Thymus (tissue), 11 donors: ENCODE results near the gene RAB31. TPM values are rescaled to one million over a fixed set of nuclear protein-coding genes. Genes with fewer than 3 reads are reported as not detected.

Experiments
- DNase-seq, 9 donors: peaks; one replicate each; pipeline ENCODE4 v3.0.0-alpha.2; 2013; ENCODE audit warnings: low spot score in 9 of 9, low read depth in 6 of 9, missing footprints in 1 of 9
- H3K27ac ChIP-seq, 2 donors: one replicate each; pipeline ENCODE4 v1.5.1; 2013; ENCODE audit warnings: control low read depth in 1 of 2, low read depth in 1 of 2, low read length in 1 of 2, mild to moderate bottlenecking in 1 of 2, moderate library complexity in 1 of 2
- H3K27me3 ChIP-seq, 2 donors: one replicate each; pipeline ENCODE4 v1.5.1; 2013; ENCODE audit warnings: low read length in 1 of 2; ENCODE audit not compliant: control insufficient read depth in 2 of 2, insufficient read depth in 1 of 2
- H3K36me3 ChIP-seq, 2 donors: one replicate each; pipeline ENCODE4 v1.5.1; 2013; ENCODE audit warnings: low read length in 1 of 2, mild to moderate bottlenecking in 1 of 2, moderate library complexity in 1 of 2; ENCODE audit not compliant: control insufficient read depth in 2 of 2, insufficient read depth in 2 of 2
- H3K4me1 ChIP-seq, 2 donors: one replicate each; pipeline ENCODE4 v1.5.1; 2013; ENCODE audit warnings: low read length in 2 of 2; ENCODE audit not compliant: control insufficient read depth in 2 of 2, insufficient read depth in 2 of 2
- H3K4me3 ChIP-seq, 2 donors: one replicate each; pipeline ENCODE4 v1.5.1; 2013; ENCODE audit warnings: low read length in 2 of 2, control low read depth in 1 of 2, mild to moderate bottlenecking in 1 of 2
- H3K9me3 ChIP-seq, 2 donors: one replicate each; pipeline ENCODE4 v1.5.1; 2013; ENCODE audit warnings: low read length in 1 of 2, mild to moderate bottlenecking in 1 of 2; ENCODE audit not compliant: control insufficient read depth in 2 of 2, insufficient read depth in 1 of 2
- WGBS: extraction: QIAGEN DNeasy Blood & Tissue Kit; methylation state at CpG from one replicate; pipeline ENCODE4 v1.1.7; 2013; 5-methylcytosine and 5-hydroxymethylcytosine counted together
- polyA plus RNA-seq: library from polyadenylated mRNA; stranded (reverse); fragments of 200-250 nt; gene quantifications from one replicate; pipeline ENCODE4 v1.2.3, GENCODE V29; 2013
- total RNA-seq: library from RNA; stranded (reverse); fragments of 120-200 nt; gene quantifications from one replicate; pipeline ENCODE4 v1.2.4, GENCODE V29; 2013
- donor health status: healthy.

Gene RAB31
- total and polyA plus RNA-seq, 2 donors = 10.1 to 17.8 TPM

GRCh38 chr18:9867071-9867594 is 159.0 kb downstream of the RAB31 start:
- no peaks in the 10 kb centered on the region for H3K27me3 ChIP-seq
- no peaks in the 10 kb centered on the region for H3K36me3 ChIP-seq
- WGBS = 98% methylated on average over 4 of the region's 4 CpGs
- no peak for DNase-seq
- no peak overlapping the region for H3K27ac ChIP-seq
- H3K4me1 ChIP-seq = peaks cover 0 to 15% of the 10 kb centered on the region in 2 donors
- peaks cover 0 to 17% of the 10 kb centered on the region in 2 donors for H3K9me3 ChIP-seq
- no peak overlapping the region for H3K4me3 ChIP-seq

- DNase-seq = no peak
- 75% methylated on average over 6 of the region's 6 CpGs for WGBS
- peaks cover 0 to 15% of the 10 kb centered on the region in 2 donors for H3K4me1 ChIP-seq
- H3K4me3 ChIP-seq = no peak overlapping the region
- no peak overlapping the region for H3K27ac ChIP-seq
- H3K9me3 ChIP-seq = peaks cover 0 to 17% of the 10 kb centered on the region in 2 donors
- no peaks in the 10 kb centered on the region for H3K36me3 ChIP-seq
- no peaks in the 10 kb centered on the region for H3K27me3 ChIP-seq
Measured at GRCh38 chr18:9868857-9869714, 161.0 kb downstream of the RAB31 start.

GRCh38 chr18:9869715-9870430 is 161.8 kb downstream of the RAB31 start:
- no peak overlapping the region for H3K4me3 ChIP-seq
- no peaks in the 10 kb centered on the region for H3K36me3 ChIP-seq
- H3K9me3 ChIP-seq = peaks cover 0 to 15% of the 10 kb centered on the region in 2 donors
- peaks cover 0 to 15% of the 10 kb centered on the region in 2 donors for H3K4me1 ChIP-seq
- WGBS = 83% methylated on average over 9 of the region's 9 CpGs
- no peaks in the 10 kb centered on the region for H3K27me3 ChIP-seq
- H3K27ac ChIP-seq = no peak overlapping the region
- no peak for DNase-seq

- no peak overlapping the region for H3K27ac ChIP-seq
Measured at GRCh38 chr18:9870431-9871008, 162.4 kb downstream of the RAB31 start.

GRCh38 chr18:9871244-9871746 is 163.2 kb downstream of the RAB31 start:
- WGBS = 94% methylated on average over 6 of the region's 6 CpGs
- no peak for DNase-seq
- Histone ChIP-seq H3K4me3 (no peak overlapping the region), H3K4me1 (peaks cover 0 to 15% of the 10 kb centered on the region in 2 donors), H3K36me3 (no peaks in the 10 kb centered on the region), H3K9me3 (peaks cover 0 to 5% of the 10 kb centered on the region in 2 donors), H3K27me3 (no peaks in the 10 kb centered on the region), H3K27ac (no peak overlapping the region)

More at GRCh38 chr18:9870431-9871008, 162.4 kb downstream of the RAB31 start:
- H3K4me3 ChIP-seq = no peak overlapping the region
- H3K27me3 ChIP-seq = no peaks in the 10 kb centered on the region
- H3K9me3 ChIP-seq = peaks cover 0 to 10% of the 10 kb centered on the region in 2 donors
- no peak for DNase-seq
- peaks cover 0 to 15% of the 10 kb centered on the region in 2 donors for H3K4me1 ChIP-seq
- no peaks in the 10 kb centered on the region for H3K36me3 ChIP-seq
- 69% methylated on average over 4 of the region's 4 CpGs for WGBS

- no peak overlapping the region for H3K4me3 ChIP-seq
- no peak overlapping the region for H3K27ac ChIP-seq
- no peaks in the 10 kb centered on the region for H3K36me3 ChIP-seq
- H3K27me3 ChIP-seq = no peaks in the 10 kb centered on the region
- peaks cover 0 to 15% of the 10 kb centered on the region in 2 donors for H3K4me1 ChIP-seq
- H3K9me3 ChIP-seq = no peaks in the 10 kb centered on the region
- no peak for DNase-seq
Measured at GRCh38 chr18:9872823-9873222, 164.7 kb downstream of the RAB31 start.

- H3K27ac ChIP-seq = no peak overlapping the region
- no peak overlapping the region for H3K4me3 ChIP-seq
- no peak for DNase-seq
- no peaks in the 10 kb centered on the region for H3K9me3 ChIP-seq
- peaks cover 0 to 10% of the 10 kb centered on the region in 2 donors for H3K4me1 ChIP-seq
- 100% methylated on average over 1 of the region's 1 CpG for WGBS
- H3K27me3 ChIP-seq = no peaks in the 10 kb centered on the region
- H3K36me3 ChIP-seq = no peaks in the 10 kb centered on the region
Measured at GRCh38 chr18:9874728-9875127, 166.6 kb downstream of the RAB31 start.

GRCh38 chr18:9876212-9876866 is 168.2 kb downstream of the RAB31 start:
- WGBS = 99% methylated on average over 2 of the region's 2 CpGs

More at GRCh38 chr18:9876212-9876866, 168.2 kb downstream of the RAB31 start:
- H3K4me3 ChIP-seq = no peak overlapping the region
- H3K4me1 ChIP-seq = no peaks in the 10 kb centered on the region
- H3K9me3 ChIP-seq = no peaks in the 10 kb centered on the region
- no peak for DNase-seq
- no peaks in the 10 kb centered on the region for H3K27me3 ChIP-seq
- no peaks in the 10 kb centered on the region for H3K36me3 ChIP-seq
- no peak overlapping the region for H3K27ac ChIP-seq
